Mesendoderm (in vitro differentiated cells): ENCODE measurements around the gene ACSF3.

Source experiments
- DNase-seq: peaks from one replicate; pipeline ENCODE4 v3.0.0; 2013
- H2AK5ac ChIP-seq: 2 replicates; pipeline ENCODE4 v1.6.1; 2013; ENCODE audit warnings: low read length, inconsistent platforms
- H2BK120ac ChIP-seq: 2 replicates; pipeline ENCODE4 v1.6.1; 2013; ENCODE audit warnings: low read depth, mild to moderate bottlenecking, low read length, moderate library complexity, mixed read lengths
- H2BK15ac ChIP-seq: replicated peaks from 2 replicates; pipeline ENCODE4 v1.6.1; 2013; ENCODE audit warnings: low read depth, mild to moderate bottlenecking, moderate library complexity
- H2BK5ac ChIP-seq: 2 replicates; pipeline ENCODE4 v1.6.1; 2013; ENCODE audit warnings: low read length, inconsistent platforms
- H3K18ac ChIP-seq: 2 replicates; pipeline ENCODE4 v1.6.1; 2013; ENCODE audit warnings: mild to moderate bottlenecking, low read length, mixed read lengths
- H3K23ac ChIP-seq: one replicate; pipeline ENCODE4 v1.6.1; 2013; ENCODE audit warnings: low read length
- H3K27ac ChIP-seq: 2 replicates; pipeline ENCODE4 v1.5.1; 2013; ENCODE audit warnings: low read depth, mild to moderate bottlenecking, inconsistent platforms, low read length, moderate library complexity
- H3K27me3 ChIP-seq: 2 replicates; pipeline ENCODE4 v1.6.1; 2013; ENCODE audit warnings: low read length, control low read depth, mild to moderate bottlenecking, inconsistent platforms; ENCODE audit not compliant: insufficient read depth, poor library complexity
- H3K36me3 ChIP-seq: 2 replicates; pipeline ENCODE4 v1.6.1; 2013; ENCODE audit warnings: low read length, inconsistent platforms; ENCODE audit not compliant: control insufficient read depth, insufficient read depth
- H3K4ac ChIP-seq: one replicate; pipeline ENCODE4 v1.6.1; 2013; ENCODE audit warnings: low read depth, mild to moderate bottlenecking, low read length, moderate library complexity
- H3K4me1 ChIP-seq: 2 replicates; pipeline ENCODE4 v1.6.1; 2013; ENCODE audit warnings: low read depth, low read length, inconsistent platforms; ENCODE audit not compliant: control insufficient read depth
- H3K4me2 ChIP-seq: 2 replicates; pipeline ENCODE4 v1.6.1; 2013; ENCODE audit warnings: low read length
- H3K4me3 ChIP-seq: 2 replicates; pipeline ENCODE4 v1.5.1; 2013; ENCODE audit warnings: mild to moderate bottlenecking, low read length
- H3K56ac ChIP-seq: one replicate; pipeline ENCODE4 v1.6.1; 2013; ENCODE audit warnings: low read length
- H3K79me1 ChIP-seq: 2 replicates; pipeline ENCODE4 v1.6.1; 2013; ENCODE audit warnings: low read length, inconsistent platforms
- H3K79me2 ChIP-seq: 2 replicates; pipeline ENCODE4 v1.6.1; 2013; ENCODE audit warnings: mild to moderate bottlenecking, low read length; ENCODE audit not compliant: control insufficient read depth, insufficient read depth
- H3K9ac ChIP-seq: 2 replicates; pipeline ENCODE4 v1.6.1; 2013; ENCODE audit warnings: low read length, inconsistent platforms
- H4K5ac ChIP-seq: one replicate; pipeline ENCODE4 v1.6.1; 2013; ENCODE audit warnings: low read length
- H4K8ac ChIP-seq: one replicate; pipeline ENCODE4 v1.6.1; 2013; ENCODE audit warnings: low read depth, mild to moderate bottlenecking, control low read depth, low read length, moderate library complexity
- WGBS: extraction: QIAGEN DNeasy Blood & Tissue Kit; methylation state at CpG from one replicate; pipeline ENCODE4 v1.1.7; 2013; ENCODE audit warnings: low lambda C conversion rate, missing lambda C conversion rate; ENCODE audit not compliant: insufficient coverage; ENCODE audit errors: extremely low coverage; 5-methylcytosine and 5-hydroxymethylcytosine counted together

The ACSF3 gene

DNA sequence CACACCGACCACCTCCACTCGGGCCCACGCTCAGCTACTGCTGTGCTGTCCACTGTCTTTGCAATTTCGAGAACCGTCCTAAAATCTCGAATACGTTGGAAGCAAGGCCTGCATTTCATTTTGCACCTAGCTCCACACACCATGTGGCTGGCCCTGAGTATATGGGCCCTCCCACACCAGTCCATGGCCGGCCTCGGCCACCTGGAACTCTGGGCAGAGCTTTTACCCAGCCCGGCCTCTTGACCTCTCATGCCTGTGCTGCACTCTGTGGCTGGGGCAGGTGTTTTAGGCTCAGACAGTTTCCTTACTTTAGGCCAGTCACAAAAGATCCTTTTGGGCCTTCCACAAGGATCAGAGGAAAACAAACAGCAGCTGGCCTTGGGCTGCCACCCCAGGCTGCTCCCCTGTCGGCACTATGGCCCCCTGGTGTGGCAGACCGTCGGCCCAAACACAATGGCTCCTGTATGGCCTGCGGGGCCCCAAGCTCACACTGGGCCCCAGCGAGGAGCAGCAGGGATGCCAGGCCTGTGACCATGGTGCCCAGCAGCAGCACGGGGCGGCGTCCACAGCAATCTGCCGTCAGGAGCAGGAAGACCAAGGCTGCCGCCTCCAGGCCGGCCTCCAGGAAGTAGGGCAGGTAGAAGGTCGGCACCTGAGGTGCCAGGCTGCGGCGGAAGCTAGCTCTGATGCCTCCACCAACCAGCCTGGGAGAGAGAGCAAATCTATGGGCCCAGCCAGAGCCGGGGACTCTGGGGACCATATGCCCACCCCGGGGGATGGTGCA is 104.2 kb downstream of the ACSF3 start:
- Histone ChIP-seq H3K4me2 (no peak overlapping the region), H3K79me2 (no peaks in the 10 kb centered on the region), H2BK15ac (no peak overlapping the region), H2BK120ac (no peak overlapping the region), H3K27ac (no peak overlapping the region), H3K4me3 (no peak overlapping the region), H2BK5ac (no peak overlapping the region), H3K4ac (no peak overlapping the region), H3K4me1 (no peaks in the 10 kb centered on the region), H3K9ac (no peak overlapping the region), H3K27me3 (peaks cover 8% of the 10 kb centered on the region), H3K36me3 (no peaks in the 10 kb centered on the region), H3K79me1 (no peaks in the 10 kb centered on the region), H3K18ac (no peak overlapping the region), H4K8ac (no peak overlapping the region), H3K56ac (no peak overlapping the region), H4K5ac (no peak overlapping the region), H3K23ac (no peak overlapping the region), H2AK5ac (no peak overlapping the region)
- WGBS, result no CpG with 5 or more reads among the region's 26 CpGs
- no peak for DNase-seq

DNA sequence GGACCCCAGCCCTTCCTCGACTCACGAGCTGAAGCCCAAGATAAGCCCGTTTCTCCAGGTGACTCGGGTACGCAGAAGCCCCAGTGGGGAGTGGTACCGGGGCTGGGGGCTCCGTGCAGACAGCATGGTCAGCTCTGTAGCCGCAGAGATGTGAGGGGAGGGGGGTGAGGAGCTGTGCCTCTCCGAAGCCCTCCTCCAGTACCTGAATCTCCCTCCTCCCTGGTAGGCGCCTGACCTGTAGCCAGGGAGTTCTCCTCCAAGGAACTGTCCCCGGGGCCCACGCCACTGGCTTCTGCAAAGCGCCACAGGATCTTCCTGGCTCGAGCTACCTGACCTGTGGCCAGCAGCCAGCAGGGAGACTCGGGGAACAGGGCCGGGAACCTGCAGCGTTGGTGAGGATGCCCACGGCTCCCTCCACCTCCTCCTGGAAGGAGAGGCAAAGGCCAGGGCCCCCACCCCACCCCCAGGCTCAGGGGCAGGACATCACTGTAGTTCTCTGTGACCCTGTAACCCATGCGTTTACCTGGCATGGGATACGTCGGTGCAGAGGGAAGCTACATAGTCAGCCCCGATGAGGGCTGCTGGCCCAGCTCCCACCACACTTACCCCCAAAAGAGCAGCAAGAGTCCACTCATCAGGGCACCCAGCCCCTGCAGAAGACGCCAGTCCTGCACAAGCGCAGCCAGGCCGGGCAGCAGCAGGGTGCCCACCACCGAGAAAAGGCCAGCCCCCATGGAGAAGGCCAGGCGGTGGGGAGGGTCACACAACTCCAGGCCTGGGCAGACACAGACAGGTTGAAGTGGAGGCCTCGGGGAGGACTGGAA is 105.0 kb downstream of the ACSF3 start:
- no peak for DNase-seq
- Histone ChIP-seq H4K5ac (no peak overlapping the region), H3K23ac (no peak overlapping the region), H3K79me1 (no peaks in the 10 kb centered on the region), H3K4me2 (no peak overlapping the region), H3K4ac (no peak overlapping the region), H4K8ac (no peak overlapping the region), H3K9ac (no peak overlapping the region), H2BK5ac (no peak overlapping the region), H3K18ac (no peak overlapping the region), H3K27ac (no peak overlapping the region), H3K4me1 (no peaks in the 10 kb centered on the region), H3K36me3 (no peaks in the 10 kb centered on the region), H2AK5ac (no peak overlapping the region), H2BK15ac (no peak overlapping the region), H3K79me2 (no peaks in the 10 kb centered on the region), H3K56ac (no peak overlapping the region), H2BK120ac (no peak overlapping the region), H3K4me3 (no peak overlapping the region), H3K27me3 (peaks cover 12% of the 10 kb centered on the region)
- WGBS, result no CpG with 5 or more reads among the region's 28 CpGs

DNA sequence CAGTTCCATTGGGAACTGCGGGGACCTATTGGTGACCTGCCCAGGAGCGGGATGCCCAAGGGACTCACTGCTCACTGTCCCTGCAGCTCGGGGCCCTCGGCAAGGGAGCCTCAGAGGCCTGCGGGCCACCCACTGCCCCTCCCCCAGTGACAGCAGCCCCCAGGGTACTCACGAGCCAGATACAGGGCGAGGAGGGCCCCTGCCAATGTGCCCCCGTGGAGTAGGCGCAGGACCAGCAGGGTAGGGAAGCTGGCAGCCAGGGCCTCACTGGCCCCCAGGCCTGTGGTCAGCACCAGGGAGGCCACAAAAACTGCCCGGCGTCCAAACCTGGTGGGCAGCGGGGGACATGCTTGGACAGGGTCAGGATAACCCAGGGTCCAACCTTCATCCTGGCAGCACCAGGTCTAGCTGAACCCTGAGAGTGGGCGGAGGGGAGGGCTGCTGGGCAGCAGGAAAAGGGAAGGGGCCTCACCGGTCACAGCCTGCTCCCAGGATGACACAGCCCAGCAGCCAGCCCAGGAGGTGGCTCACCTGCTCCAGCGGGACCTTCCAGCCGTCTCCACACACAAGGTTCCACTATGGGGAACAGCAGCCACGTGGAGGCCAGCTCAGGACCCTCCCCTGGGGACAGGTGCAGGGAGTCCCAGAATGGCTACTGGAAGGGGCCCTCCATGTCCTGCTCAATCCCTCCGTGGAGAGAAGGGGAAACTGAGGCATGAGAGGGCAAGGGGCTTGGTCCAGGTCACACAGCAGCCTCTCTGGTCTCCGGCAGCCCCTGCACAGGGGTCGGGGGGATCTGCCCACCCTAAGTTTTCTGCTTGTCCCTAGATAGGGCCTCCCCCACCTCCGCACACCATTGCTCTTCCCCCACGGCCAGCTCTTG is 105.8 kb downstream of the ACSF3 start:
- no CpG with 5 or more reads among the region's 22 CpGs for WGBS
- no peak for DNase-seq
- Histone ChIP-seq H2BK120ac (no peak overlapping the region), H3K23ac (no peak overlapping the region), H3K4me1 (no peaks in the 10 kb centered on the region), H4K5ac (no peak overlapping the region), H3K79me1 (no peaks in the 10 kb centered on the region), H3K27ac (no peak overlapping the region), H3K79me2 (no peaks in the 10 kb centered on the region), H3K4me3 (no peak overlapping the region), H3K36me3 (no peaks in the 10 kb centered on the region), H2BK5ac (no peak overlapping the region), H3K4me2 (no peak overlapping the region), H3K4ac (no peak overlapping the region), H2AK5ac (no peak overlapping the region), H2BK15ac (no peak overlapping the region), H3K56ac (no peak overlapping the region), H3K27me3 (peaks cover 12% of the 10 kb centered on the region), H4K8ac (no peak overlapping the region), H3K9ac (no peak overlapping the region), H3K18ac (no peak overlapping the region)

DNA sequence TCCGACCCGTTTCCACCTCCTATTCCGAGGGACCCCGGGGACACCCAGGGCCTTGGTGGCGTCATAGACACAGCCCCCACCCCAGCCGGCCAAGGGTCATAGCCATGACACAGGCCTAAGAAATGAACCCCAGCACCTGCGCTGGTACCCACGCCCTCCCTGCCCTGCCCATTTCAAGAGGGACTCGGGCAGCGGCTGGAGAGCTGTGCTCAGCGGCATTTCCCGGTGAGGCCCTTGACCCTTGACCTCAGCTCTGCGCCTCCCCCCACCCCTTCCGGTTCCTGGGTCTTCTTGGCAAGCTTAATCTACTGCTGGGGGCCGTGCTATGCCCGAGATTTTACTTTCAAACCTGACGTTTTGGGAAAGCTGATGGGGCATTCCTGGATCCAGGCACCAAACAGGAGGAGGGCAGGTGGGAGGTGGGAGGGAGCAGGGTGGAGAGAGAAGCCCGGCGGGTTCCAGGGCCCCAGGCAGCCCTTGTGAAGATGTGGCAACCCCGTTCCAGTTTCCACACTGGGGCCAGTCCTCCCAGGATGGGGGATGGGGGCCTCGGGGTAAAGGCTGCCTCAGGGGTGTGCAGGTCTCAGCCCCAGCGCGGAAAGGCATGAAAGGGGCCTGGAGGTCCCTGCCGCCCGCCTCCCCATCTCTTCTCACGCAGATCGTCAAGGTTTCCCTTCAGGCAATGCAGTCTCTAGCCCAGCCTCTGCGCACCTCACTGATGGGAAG is 106.6 kb downstream of the ACSF3 start, which contains the start of gene SLC22A31:
SLC22A31 (minus strand) TSS at position 414 of the 726 bp plus-strand sequence; CDS start at position 378, 36 bp downstream.
- Histone ChIP-seq H3K23ac (peak within 1 kb of the TSS; percentile 9), H3K4me2 (peak within 1 kb of the TSS; percentile 91), H3K9ac (peak within 1 kb of the TSS; percentile 61), H2BK15ac (no peak within 1 kb of the TSS), H2BK120ac (no peak within 1 kb of the TSS), H2AK5ac (no peak within 1 kb of the TSS), H4K5ac (no peak within 1 kb of the TSS), H2BK5ac (no peak within 1 kb of the TSS), H3K27ac (no peak within 1 kb of the TSS), H3K56ac (peak within 1 kb of the TSS; percentile 81), H3K79me1 (no peaks in the 10 kb centered on the region), H3K79me2 (no peaks in the 10 kb centered on the region), H3K36me3 (no peaks in the 10 kb centered on the region), H3K4ac (no peak within 1 kb of the TSS), H3K4me3 (peak within 1 kb of the TSS; percentile 40), H3K4me1 (no peaks in the 10 kb centered on the region), H4K8ac (no peak within 1 kb of the TSS), H3K18ac (peak within 1 kb of the TSS; percentile 20), H3K27me3 (peaks cover 12% of the 10 kb centered on the region)
- DNase-seq, result peak; percentile 28
- WGBS, result no CpG with 5 or more reads among the region's 28 CpGs

DNA sequence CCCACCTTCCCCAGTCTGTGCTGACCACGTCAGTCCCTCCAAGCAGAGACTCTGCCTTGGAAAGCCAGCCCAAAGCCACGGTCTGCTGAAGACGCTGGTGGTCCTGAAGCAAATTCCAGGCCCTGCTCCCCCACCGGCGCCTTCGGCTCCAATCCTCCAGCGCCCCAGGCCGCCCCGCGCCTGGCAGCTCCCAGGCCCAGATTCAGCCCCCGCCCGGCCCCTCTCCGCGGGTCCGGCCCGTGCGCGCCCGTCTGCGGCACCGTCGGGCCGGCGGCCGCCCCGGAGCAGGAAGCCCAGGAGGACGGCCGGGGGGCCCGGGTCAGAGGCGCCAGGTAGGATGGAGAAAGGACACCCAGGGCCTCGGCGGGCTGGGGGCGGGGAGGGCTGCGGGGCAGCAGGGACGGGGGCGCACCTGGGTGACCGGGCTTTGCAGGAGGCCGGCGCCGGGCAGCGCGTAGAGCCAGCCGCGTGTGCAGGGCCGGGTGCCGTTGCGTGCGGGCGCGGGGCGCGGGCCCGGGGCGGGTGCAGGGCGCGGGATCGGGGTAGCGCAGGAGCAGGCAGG is 107.3 kb downstream of the ACSF3 start:
- Histone ChIP-seq H3K23ac (peak overlapping the region; percentile 9), H3K4me2 (peak overlapping the region; percentile 91), H2BK15ac (no peak overlapping the region), H3K79me2 (no peaks in the 10 kb centered on the region), H4K5ac (no peak overlapping the region), H3K18ac (no peak overlapping the region), H3K4ac (no peak overlapping the region), H2BK120ac (no peak overlapping the region), H2AK5ac (no peak overlapping the region), H3K4me3 (peak overlapping the region; percentile 40), H3K56ac (peak overlapping the region; percentile 81), H3K9ac (peak overlapping the region; percentile 61), H3K4me1 (no peaks in the 10 kb centered on the region), H4K8ac (no peak overlapping the region), H3K27ac (no peak overlapping the region), H3K79me1 (no peaks in the 10 kb centered on the region), H3K27me3 (peaks cover 12% of the 10 kb centered on the region), H3K36me3 (no peaks in the 10 kb centered on the region), H2BK5ac (no peak overlapping the region)
- no CpG with 5 or more reads among the region's 58 CpGs for WGBS
- no peak for DNase-seq
